ENCODE measurements around the gene AP3B1. TPM values are rescaled to one million over a fixed set of nuclear protein-coding genes. Genes with fewer than 3 reads are reported as not detected.

The AP3B1 gene
- total RNA-seq, 2 experiments from 2014 or later = 32.5 to 39.5 TPM

GRCh38 chr5:78274540-78275197, 19.8 kb downstream of the AP3B1 start:
- intact Hi-C loops (cut with micrococcal nuclease; ENCODE audit: unreplicated experiment) = no loop called here
- Histone ChIP-seq H2AFZ (ENCODE audit: low read length) (no peak overlapping the region), H3K4me3 (ENCODE audit: low read depth, low read length, poor library complexity, severe bottlenecking) (no peak overlapping the region), H3K27ac (ENCODE audit: low read depth, low read length, poor library complexity, severe bottlenecking) (no peak overlapping the region), H3K4me1 (ENCODE audit: insufficient read depth, low read length, poor library complexity, severe bottlenecking) (no peaks in the 10 kb centered on the region), H3K9me3 (ENCODE audit: low read length) (no peaks in the 10 kb centered on the region), H3K36me3 (ENCODE audit: insufficient read depth, low read length) (no peaks in the 10 kb centered on the region), H3K79me2 (ENCODE audit: insufficient read depth, low read depth, low read length) (peaks cover 15% of the 10 kb centered on the region; the same call in 1 of the 2 replicates), H3K4me2 (ENCODE audit: low read length) (no peak overlapping the region), H4K20me1 (ENCODE audit: insufficient read depth, low read length) (peaks cover 5% of the 10 kb centered on the region), H3K9me2 (ENCODE audit: insufficient read depth, low read length) (no peaks in the 10 kb centered on the region)
- no peak for DNase-seq (ENCODE audit: low spot score)
- POLR2A ChIA-PET = interaction anchor here (1.1 kb wide), 1 partner anchor 151 kb away, joined by 3 read pairs; no protein-coding TSS in a partner anchor
- BruUV-seq (replicated peaks) = no TSS peak
- TF ChIP-seq CTCF (conservative IDR thresholded peaks at IDR 0.05; ENCODE audit: low read length) = no peak
- no peak for TF ChIP-seq EZH2phosphoT487 (IDR thresholded peaks at IDR 0.05; ENCODE audit: borderline replicate concordance, low read depth, low read length)
- CTCF ChIA-PET (ENCODE audit: unreplicated experiment) = no interaction called here

DNA sequence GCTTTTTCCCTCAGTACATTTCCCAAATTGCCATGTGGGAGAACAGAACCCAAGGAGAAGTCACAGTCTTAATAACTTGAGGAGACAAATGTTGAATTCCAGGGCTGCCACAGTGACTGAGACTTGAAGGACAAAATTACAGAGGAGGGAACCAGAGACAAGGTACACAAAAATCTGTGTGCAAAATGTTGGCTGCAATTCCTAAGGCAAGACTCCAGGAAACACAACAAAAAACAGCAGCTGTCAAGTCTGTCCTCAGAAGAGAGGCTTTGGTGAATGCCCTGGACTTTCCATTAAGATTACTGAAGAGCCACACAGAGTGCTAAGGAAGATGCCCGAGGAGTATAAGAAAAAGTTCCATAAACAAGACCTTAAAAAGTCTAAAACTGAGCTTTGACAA, 21.1 kb downstream of the AP3B1 start:
- Histone ChIP-seq H3K36me3 (ENCODE audit: insufficient read depth, low read length) (no peaks in the 10 kb centered on the region), H3K4me1 (ENCODE audit: insufficient read depth, low read length, poor library complexity, severe bottlenecking) (peaks cover 3% of the 10 kb centered on the region), H3K79me2 (ENCODE audit: insufficient read depth, low read depth, low read length) (peaks cover 16% of the 10 kb centered on the region; the same call in 1 of the 2 replicates), H3K27ac (ENCODE audit: low read depth, low read length, poor library complexity, severe bottlenecking) (no peak overlapping the region), H2AFZ (ENCODE audit: low read length) (no peak overlapping the region), H3K4me2 (ENCODE audit: low read length) (no peak overlapping the region), H3K9me2 (ENCODE audit: insufficient read depth, low read length) (no peaks in the 10 kb centered on the region), H3K4me3 (ENCODE audit: low read depth, low read length, poor library complexity, severe bottlenecking) (no peak overlapping the region), H4K20me1 (ENCODE audit: insufficient read depth, low read length) (peaks cover 10% of the 10 kb centered on the region), H3K9me3 (ENCODE audit: low read length) (no peaks in the 10 kb centered on the region)
- BruUV-seq (replicated peaks) = no TSS peak
- POLR2A ChIA-PET = interaction anchor here (0.6 to 1.6 kb wide), 7 partner anchors 9 to 1611 kb away, joined by 3 to 9 read pairs (median 3); no protein-coding TSS in a partner anchor
- intact Hi-C loops (cut with micrococcal nuclease; ENCODE audit: unreplicated experiment) = no loop called here
- TF ChIP-seq EZH2phosphoT487 (IDR thresholded peaks at IDR 0.05; ENCODE audit: borderline replicate concordance, low read depth, low read length) = no peak
- no peak for TF ChIP-seq CTCF (conservative IDR thresholded peaks at IDR 0.05; ENCODE audit: low read length)
- CTCF ChIA-PET (ENCODE audit: unreplicated experiment) = no interaction called here
- no peak for DNase-seq (ENCODE audit: low spot score)

DNA sequence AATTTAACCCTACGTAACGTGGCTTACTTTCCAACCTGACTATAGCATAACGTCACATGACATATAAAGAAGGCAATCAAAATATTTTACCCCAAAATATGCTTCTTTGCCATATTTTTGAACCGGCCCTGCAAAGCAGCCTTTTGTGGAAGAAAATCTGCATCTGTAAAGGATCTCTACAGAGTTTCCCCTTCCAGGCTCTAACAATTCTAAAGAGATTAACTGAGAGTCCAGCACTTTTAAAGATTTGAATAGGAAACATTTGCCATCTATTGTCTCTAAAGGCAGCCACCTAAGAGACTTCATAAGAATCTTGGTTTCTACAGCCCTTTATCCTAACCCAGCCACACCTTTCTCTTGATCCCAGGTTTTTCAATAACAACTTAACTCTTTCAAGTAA, 22.7 kb downstream of the AP3B1 start:
- TF ChIP-seq CTCF (conservative IDR thresholded peaks at IDR 0.05; ENCODE audit: low read length) (no peak), EZH2phosphoT487 (IDR thresholded peaks at IDR 0.05; ENCODE audit: borderline replicate concordance, low read depth, low read length) (no peak)
- peaks cover 10% of the 10 kb centered on the region for H3K4me1 ChIP-seq (ENCODE audit: insufficient read depth, low read length, poor library complexity, severe bottlenecking)
- ChIA-PET POLR2A (no interaction called here), CTCF (ENCODE audit: unreplicated experiment) (no interaction called here)
- no peak overlapping the region for H3K4me2 ChIP-seq (ENCODE audit: low read length)
- H3K36me3 ChIP-seq (ENCODE audit: insufficient read depth, low read length) = 0 out of 2 replicates have a peak, but pooled peaks cover 3% of the 10 kb centered on the region
- H3K9me2 ChIP-seq (ENCODE audit: insufficient read depth, low read length) = no peaks in the 10 kb centered on the region
- no peaks in the 10 kb centered on the region for H3K9me3 ChIP-seq (ENCODE audit: low read length)
- intact Hi-C loops (cut with micrococcal nuclease; ENCODE audit: unreplicated experiment) = no loop called here
- DNase-seq (ENCODE audit: low spot score) = no peak
- H3K4me3 ChIP-seq (ENCODE audit: low read depth, low read length, poor library complexity, severe bottlenecking) = no peak overlapping the region
- no peak overlapping the region for H2AFZ ChIP-seq (ENCODE audit: low read length)
- BruUV-seq (replicated peaks) = no TSS peak
- no peak overlapping the region for H3K27ac ChIP-seq (ENCODE audit: low read depth, low read length, poor library complexity, severe bottlenecking)
- peaks cover 26% of the 10 kb centered on the region; the same call in 1 of the 2 replicates for H3K79me2 ChIP-seq (ENCODE audit: insufficient read depth, low read depth, low read length)
- peaks cover 19% of the 10 kb centered on the region for H4K20me1 ChIP-seq (ENCODE audit: insufficient read depth, low read length)

All from OCI-LY7 (cell line).